ENCODE results near the gene DPP6.

The DPP6 gene

GRCh38 chr7:154540596-154540995, 488.4 kb downstream of the DPP6 start:
- no peak for DNase-seq (ENCODE audit: low spot score)

- DNase-seq (ENCODE audit: low spot score), result no peak
Observed at GRCh38 chr7:154541606-154542005, 489.4 kb downstream of the DPP6 start.

GRCh38 chr7:154546946-154547587, 494.9 kb downstream of the DPP6 start:
- no peak for DNase-seq (ENCODE audit: low spot score)

- no peak for DNase-seq (ENCODE audit: low spot score)
Observed at GRCh38 chr7:154553711-154554265, 501.6 kb downstream of the DPP6 start.

GRCh38 chr7:154559454-154559853, 507.3 kb downstream of the DPP6 start:
- DNase-seq (ENCODE audit: low spot score), result no peak

- no peak for DNase-seq (ENCODE audit: low spot score)
Observed at GRCh38 chr7:154564676-154565075, 512.5 kb downstream of the DPP6 start.

GRCh38 chr7:154566877-154567276, 514.7 kb downstream of the DPP6 start:
- no peak for DNase-seq (ENCODE audit: low spot score)

GRCh38 chr7:154568346-154568745, 516.1 kb downstream of the DPP6 start:
- DNase-seq (ENCODE audit: low spot score), result no peak

GRCh38 chr7:154569916-154570315, 517.7 kb downstream of the DPP6 start:
- no peak for DNase-seq (ENCODE audit: low spot score)

GRCh38 chr7:154571772-154572171, 519.6 kb downstream of the DPP6 start:
- no peak for DNase-seq (ENCODE audit: low spot score)

- no peak for DNase-seq (ENCODE audit: low spot score)
Observed at GRCh38 chr7:154574235-154574634, 522.0 kb downstream of the DPP6 start.

- no peak for DNase-seq (ENCODE audit: low spot score)
Observed at GRCh38 chr7:154575497-154575896, 523.3 kb downstream of the DPP6 start.

GRCh38 chr7:154576604-154577003, 524.4 kb downstream of the DPP6 start:
- no peak for DNase-seq (ENCODE audit: low spot score)

GRCh38 chr7:154577141-154577873, 525.1 kb downstream of the DPP6 start:
- DNase-seq (ENCODE audit: low spot score), result no peak

- no peak for DNase-seq (ENCODE audit: low spot score)
Observed at GRCh38 chr7:154578336-154578735, 526.1 kb downstream of the DPP6 start.

GRCh38 chr7:154579711-154580110, 527.5 kb downstream of the DPP6 start:
- no peak for DNase-seq (ENCODE audit: low spot score)

GRCh38 chr7:154581251-154581890, 529.2 kb downstream of the DPP6 start:
- no peak for DNase-seq (ENCODE audit: low spot score)

GRCh38 chr7:154583454-154583853, 531.3 kb downstream of the DPP6 start:
- no peak for DNase-seq (ENCODE audit: low spot score)

- DNase-seq (ENCODE audit: low spot score), result no peak
Observed at GRCh38 chr7:154584352-154585252, 532.4 kb downstream of the DPP6 start.

GRCh38 chr7:154587792-154588191, 535.6 kb downstream of the DPP6 start:
- DNase-seq (ENCODE audit: low spot score), result no peak

- DNase-seq (ENCODE audit: low spot score), result no peak
Observed at GRCh38 chr7:154591544-154591943, 539.3 kb downstream of the DPP6 start.

GRCh38 chr7:154592388-154592787, 540.2 kb downstream of the DPP6 start:
- no peak for DNase-seq (ENCODE audit: low spot score)

Data from CD4-positive, alpha-beta T cell treated with Interleukin-15 for 4 hours (primary cell).